SU-DHL-6 (cell line): ENCODE results near the gene RNF220.

Source experiments
- EZH2phosphoT487 ChIP-seq: fragments of 200-600 bp; sonication (generic), shearing (Covaris generic); conservative IDR thresholded peaks from 2 replicates; pipeline ENCODE4 v1.6.1; 2018; ENCODE audit warnings: mild to moderate bottlenecking, antibody characterized with exemption, low read length, moderate library complexity, mixed read lengths
- TF ChIP-seq, protein P1 (sequence below): fragments of 200-600 bp; sonication (generic); IDR thresholded peaks from one replicate; pipeline ENCODE4 v1.5.1; 2017; ENCODE audit warnings: antibody characterized with exemption, mild to moderate bottlenecking, low read length, moderate library complexity; ENCODE audit not compliant: insufficient read depth, poor library complexity, severe bottlenecking

DNA sequence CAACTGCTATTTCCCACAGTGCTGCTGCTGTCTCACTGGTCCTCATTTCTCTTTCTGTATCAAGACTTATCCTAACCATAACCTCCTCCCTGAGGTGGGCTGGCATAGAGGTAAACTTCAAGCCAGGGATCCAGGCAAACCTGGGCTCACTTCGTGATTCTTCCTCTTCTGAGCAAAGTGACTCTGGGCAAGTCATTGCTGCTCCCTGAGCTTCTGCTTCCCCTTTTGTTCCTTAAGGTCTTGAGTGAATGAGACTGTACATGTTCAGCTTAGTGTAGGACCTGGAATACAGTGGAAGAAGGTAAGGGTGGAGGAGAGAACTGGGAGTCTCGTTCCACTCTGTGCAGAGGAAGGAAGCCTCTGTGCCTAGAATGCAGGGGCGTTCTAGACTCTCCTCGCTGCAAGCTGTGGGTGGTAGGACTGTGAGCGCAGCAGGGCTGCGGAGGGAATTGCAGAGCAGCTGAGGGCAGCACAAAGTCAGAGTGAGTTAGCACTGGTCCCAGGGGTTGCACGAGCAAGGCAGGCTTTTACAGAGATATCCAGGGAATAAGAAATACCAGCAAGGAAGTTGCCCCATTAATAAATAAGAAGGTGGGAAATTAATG lies 38.6 kb upstream of the RNF220 start:
- TF ChIP-seq, protein P1, sequence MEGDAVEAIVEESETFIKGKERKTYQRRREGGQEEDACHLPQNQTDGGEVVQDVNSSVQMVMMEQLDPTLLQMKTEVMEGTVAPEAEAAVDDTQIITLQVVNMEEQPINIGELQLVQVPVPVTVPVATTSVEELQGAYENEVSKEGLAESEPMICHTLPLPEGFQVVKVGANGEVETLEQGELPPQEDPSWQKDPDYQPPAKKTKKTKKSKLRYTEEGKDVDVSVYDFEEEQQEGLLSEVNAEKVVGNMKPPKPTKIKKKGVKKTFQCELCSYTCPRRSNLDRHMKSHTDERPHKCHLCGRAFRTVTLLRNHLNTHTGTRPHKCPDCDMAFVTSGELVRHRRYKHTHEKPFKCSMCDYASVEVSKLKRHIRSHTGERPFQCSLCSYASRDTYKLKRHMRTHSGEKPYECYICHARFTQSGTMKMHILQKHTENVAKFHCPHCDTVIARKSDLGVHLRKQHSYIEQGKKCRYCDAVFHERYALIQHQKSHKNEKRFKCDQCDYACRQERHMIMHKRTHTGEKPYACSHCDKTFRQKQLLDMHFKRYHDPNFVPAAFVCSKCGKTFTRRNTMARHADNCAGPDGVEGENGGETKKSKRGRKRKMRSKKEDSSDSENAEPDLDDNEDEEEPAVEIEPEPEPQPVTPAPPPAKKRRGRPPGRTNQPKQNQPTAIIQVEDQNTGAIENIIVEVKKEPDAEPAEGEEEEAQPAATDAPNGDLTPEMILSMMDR = no peak
- TF ChIP-seq EZH2phosphoT487 = no peak
